HCEC 1CT (cell line): ENCODE results near the gene SLC6A12.

ENCODE experiments used
- DNase-seq: peaks from one replicate; pipeline ENCODE4 v3.0.0-alpha.2; 2017

The SLC6A12 gene

GRCh38 chr12:157644-158043, 56.3 kb downstream of the SLC6A12 start:
- no peak for DNase-seq

GRCh38 chr12:156945-157344, 57.0 kb downstream of the SLC6A12 start:
- DNase-seq: no peak

- DNase-seq: no peak
Observed at GRCh38 chr12:155646-156045, 58.3 kb downstream of the SLC6A12 start.

GRCh38 chr12:155006-155405, 59.0 kb downstream of the SLC6A12 start:
- no peak for DNase-seq

GRCh38 chr12:154058-154457, 59.9 kb downstream of the SLC6A12 start:
- DNase-seq: no peak

- DNase-seq: peak; percentile 61
Observed at GRCh38 chr12:153080-153746, 60.7 kb downstream of the SLC6A12 start.

GRCh38 chr12:152440-152839, 61.5 kb downstream of the SLC6A12 start:
- peak; percentile 9 for DNase-seq

- DNase-seq: no peak
Observed at GRCh38 chr12:151579-151978, 62.4 kb downstream of the SLC6A12 start.

GRCh38 chr12:148676-149416, 65.1 kb downstream of the SLC6A12 start:
- no peak for DNase-seq

GRCh38 chr12:147242-147641, 66.7 kb downstream of the SLC6A12 start:
- DNase-seq: no peak

- no peak for DNase-seq
Observed at GRCh38 chr12:145369-145960, 68.5 kb downstream of the SLC6A12 start.

GRCh38 chr12:144650-145284, 69.2 kb downstream of the SLC6A12 start:
- DNase-seq: no peak

- DNase-seq: no peak
Observed at GRCh38 chr12:143964-144649, 69.8 kb downstream of the SLC6A12 start.

GRCh38 chr12:140162-140561, 73.8 kb downstream of the SLC6A12 start:
- DNase-seq: no peak
